ENCODE results near the gene SH3PXD2A.
A peak's percentile ranks its signal among the peaks of the same experiment; 100 is the strongest.

SH3PXD2A gene

GRCh38 chr10:103660364-103661197 is 194.8 kb downstream of the SH3PXD2A start:
- peak in 1 of 2 donors; percentile 5 for DNase-seq

DNA sequence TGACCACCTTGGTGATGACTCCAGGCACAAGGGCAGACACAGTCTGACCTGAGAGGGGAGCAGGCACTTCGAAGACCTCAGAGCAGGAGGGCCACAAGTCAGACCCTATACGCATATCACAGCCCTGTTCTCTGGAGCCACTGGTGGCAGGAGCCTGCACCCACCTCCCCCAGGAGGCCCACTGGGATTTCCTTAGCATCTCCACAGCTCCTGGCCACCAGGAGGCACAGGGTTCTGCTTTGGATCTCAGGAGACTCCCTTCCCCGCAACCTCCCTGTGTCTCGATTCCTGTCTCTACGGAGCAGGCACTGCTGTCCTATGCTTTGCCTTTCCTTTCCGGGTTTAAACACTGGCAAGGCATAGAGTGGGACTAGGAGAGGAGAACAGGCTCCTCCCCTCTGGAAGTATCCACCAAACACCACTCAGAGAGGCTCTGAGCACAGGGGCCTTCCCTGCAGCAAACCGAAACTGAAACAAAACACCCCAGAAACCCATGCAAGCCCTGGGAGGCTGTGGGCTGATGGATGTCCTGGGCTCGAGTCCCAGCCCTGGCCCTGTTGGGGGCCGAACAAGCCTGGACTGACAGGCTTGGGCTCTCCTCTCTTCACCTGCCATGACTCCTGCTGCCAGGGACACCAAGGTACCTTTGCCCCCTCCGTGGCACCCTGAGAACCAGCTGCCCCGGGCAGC is 195.6 kb downstream of the SH3PXD2A start:
- DNase-seq, result peak; percentile 53 to 55

DNA sequence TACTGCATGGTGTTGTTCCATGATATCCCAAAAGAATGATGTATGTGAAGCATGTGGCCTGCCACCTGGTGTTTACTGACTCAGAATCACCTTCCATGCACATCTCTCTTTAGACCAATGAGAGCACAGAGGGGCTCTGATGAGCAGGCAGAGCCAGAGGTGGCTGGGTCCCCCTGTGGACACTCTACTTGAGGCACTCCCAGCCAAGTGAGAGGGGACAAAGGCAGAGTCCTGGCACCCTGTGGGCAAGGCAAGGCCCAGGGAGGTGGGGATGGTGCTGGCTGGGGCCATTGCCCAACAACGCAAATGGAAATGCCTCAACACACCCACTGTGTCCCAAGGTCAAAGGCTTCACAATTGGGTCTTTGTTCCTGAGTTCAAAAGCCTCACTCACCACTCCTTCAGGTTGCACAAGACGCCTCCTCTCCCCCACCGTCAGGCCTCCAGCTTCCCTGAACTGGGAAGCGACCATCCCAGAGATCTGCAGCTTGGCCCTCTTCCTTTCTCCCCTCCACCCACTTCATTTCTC is 197.3 kb downstream of the SH3PXD2A start:
- no peak for DNase-seq

- DNase-seq, result no peak
Observed at GRCh38 chr10:103657061-103657591, 198.2 kb downstream of the SH3PXD2A start.

GRCh38 chr10:103654925-103655324 is 200.5 kb downstream of the SH3PXD2A start:
- DNase-seq, result no peak

GRCh38 chr10:103653581-103654037 is 201.8 kb downstream of the SH3PXD2A start:
- DNase-seq, result no peak

GRCh38 chr10:103652599-103653281 is 202.6 kb downstream of the SH3PXD2A start:
- no peak for DNase-seq

DNA sequence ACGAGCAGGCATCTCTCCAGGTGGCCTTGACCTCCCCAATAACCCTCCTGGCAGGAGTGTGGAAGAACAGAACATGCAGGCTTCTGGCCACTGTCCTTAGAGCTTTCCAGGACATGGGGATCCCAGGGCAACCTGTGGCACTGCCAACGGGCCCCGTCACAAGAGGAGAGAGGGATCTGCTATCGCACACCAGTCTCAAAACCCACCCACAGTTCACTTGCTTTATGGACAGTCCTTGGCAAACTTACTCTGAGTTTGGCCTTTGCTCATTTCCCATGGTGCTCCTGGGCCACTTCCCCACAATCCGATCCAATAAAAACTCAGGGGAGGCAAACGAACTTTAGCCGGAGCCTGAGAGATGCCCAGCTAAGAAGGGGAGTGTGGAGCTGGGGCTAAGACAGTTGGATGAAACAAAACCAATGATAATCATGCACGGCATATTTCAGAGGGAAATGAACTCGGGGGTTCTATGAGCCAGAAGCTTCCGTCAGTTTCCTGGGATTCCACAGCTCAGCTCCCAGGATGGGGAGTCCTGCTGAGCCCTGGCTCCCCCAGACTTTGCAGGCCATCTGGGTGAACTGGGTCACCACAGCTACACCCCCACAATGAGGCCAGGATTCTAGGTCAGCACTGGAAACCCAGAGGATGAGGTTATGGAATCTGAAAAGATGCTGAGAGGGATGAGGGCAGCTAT is 203.4 kb downstream of the SH3PXD2A start:
- no peak for DNase-seq

DNA sequence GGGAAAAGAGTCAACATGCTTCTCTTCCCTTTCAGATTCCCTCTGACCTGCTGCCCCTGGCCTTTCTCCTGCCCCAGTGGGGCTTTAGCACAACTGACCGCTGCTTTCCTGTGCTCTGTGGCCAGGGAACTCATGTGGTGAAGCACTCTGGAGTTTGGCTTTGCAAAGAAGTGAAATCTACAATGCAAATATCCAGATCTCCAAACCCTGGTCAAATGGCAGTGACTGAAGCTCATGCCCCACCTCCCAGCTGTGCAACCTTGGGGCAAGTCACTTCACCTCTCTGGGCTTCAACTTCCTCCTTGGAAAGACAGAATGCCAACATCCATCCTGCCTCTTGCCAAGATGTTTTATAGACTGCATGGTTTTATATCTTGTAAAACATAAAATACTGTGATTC is 204.0 kb downstream of the SH3PXD2A start:
- DNase-seq, result no peak

GRCh38 chr10:103649654-103650423 is 205.5 kb downstream of the SH3PXD2A start:
- DNase-seq, result no peak

GRCh38 chr10:103648636-103649532 is 206.5 kb downstream of the SH3PXD2A start:
- no peak for DNase-seq

GRCh38 chr10:103648251-103648635 is 207.1 kb downstream of the SH3PXD2A start:
- DNase-seq, result no peak

- DNase-seq, result no peak
Observed at GRCh38 chr10:103646304-103646703, 209.1 kb downstream of the SH3PXD2A start.

DNA sequence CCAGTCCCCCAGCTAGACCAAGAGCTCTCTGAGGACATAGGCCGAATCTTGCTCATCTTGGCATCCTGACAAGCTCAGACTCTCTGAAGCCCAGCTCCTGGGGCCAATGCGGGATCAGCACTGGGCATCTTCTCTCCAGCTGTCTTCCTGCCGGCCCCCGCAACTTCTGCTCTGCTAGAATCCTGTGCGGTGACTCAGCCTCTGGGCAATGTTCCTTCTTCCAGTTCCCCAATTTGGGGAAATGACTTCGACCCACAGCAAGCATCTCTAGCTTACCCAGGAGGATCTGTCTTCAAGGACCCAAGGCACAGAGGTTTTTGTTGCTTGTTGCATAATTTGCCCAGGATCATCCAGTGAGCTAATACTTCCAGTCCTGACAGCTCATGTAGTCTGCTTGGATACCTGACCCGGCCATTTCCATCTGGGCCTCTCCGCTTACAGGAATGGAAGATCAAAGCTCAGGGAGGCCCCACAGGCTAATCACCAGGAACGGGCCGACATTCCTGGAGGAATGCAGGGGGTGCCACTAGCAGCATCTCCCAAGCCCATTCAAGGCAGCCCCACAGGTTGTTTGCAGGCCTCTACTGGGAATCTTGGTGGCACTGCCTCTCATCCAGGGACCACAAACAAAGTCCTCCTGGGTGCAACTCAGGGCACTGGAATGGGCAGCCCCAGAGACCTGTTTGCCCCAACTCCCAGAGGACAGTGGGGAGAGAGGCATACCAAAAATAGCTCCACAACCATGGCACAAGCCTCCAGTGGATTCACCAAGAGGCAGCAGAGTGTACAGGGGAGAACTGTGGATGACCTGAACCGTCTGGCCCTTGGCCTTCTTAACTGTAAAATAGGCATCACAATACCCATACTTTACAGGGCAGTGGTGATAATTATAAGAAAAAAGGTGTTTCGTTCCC is 210.0 kb downstream of the SH3PXD2A start:
- DNase-seq, result no peak

GRCh38 chr10:103643381-103643780 is 212.0 kb downstream of the SH3PXD2A start:
- DNase-seq, result no peak

DNA sequence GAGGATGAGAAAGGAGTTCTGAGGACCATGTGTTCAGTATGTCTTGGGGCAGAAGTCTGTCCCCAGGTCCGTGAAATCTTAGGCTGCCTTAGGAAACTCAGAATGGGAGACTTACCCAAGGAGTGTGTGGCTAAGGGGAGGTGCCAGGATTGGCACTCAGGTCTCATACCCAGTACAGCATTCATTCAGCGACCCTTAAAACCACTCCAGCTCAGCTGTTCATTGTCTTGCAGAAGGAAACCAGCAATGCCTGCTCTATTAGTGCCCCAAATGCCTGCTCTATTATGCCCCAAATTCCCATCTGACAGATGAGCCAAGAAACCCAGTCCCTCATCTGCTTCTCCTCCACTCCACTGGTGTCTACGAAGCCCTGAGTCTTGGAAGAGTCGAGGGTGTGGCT is 214.1 kb downstream of the SH3PXD2A start:
- DNase-seq, result no peak

- DNase-seq, result no peak
Observed at GRCh38 chr10:103640436-103641181, 214.8 kb downstream of the SH3PXD2A start.

DNA sequence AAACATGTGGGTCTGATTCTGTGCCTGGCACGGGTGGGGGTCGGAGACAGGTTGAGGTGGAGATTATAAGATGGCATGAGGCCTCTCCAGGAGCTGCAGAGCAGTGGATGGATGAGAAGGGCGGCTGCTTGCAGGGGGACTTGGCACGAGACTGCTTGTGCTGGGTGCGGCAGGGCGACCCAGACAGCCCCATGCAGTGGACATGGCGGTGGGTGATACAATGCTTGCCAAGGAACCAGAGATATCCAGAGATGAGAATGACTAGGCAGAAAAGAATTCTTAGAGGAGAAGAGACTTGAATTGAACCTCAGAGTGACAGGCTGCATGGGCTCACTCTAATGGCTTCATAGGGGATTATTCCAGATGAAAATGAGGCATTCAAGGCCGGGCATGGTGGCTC is 216.4 kb downstream of the SH3PXD2A start:
- DNase-seq, result no peak

Data from activated CD4-positive, alpha-beta T cell treated with anti-CD3 and anti-CD28 coated beads for 4 hours (primary cell).